IMR-90 (cell line): ENCODE data around the gene DCD. TPM values are rescaled to one million over a fixed set of nuclear protein-coding genes. Genes with fewer than 3 reads are reported as not detected.

Experiments used
- ATAC-seq: fragments of 200-7000 bp; cut with Tn5 transposase; 2 replicates; pipeline ENCODE4 v1.9.1; 2020; ENCODE audit warnings: low read depth, mild to moderate bottlenecking, moderate library complexity
- Bru-seq: library from RNA; stranded (reverse); fragments of 400-500 nt; gene quantifications from one replicate; lab custom pipeline; 2021; lab: Mats Ljungman, UMichigan
- BruChase-seq, 2 experiments: library from RNA; stranded (reverse); fragments of 400-500 nt; gene quantifications; one replicate each; lab custom pipeline; 2021; lab: Mats Ljungman, UMichigan
- BruUV-seq: library from RNA; stranded (reverse); fragments of 400-500 nt; replicated peaks from 2 replicates; lab custom pipeline; 2021; lab: Mats Ljungman, UMichigan
- CTCF ChIA-PET: fragments of 300-600 bp; formaldehyde crosslinking; extraction: SDS; loops from one replicate; lab custom pipeline; 2021; ENCODE audit warnings: antibody characterized with exemption; lab: Yijun Ruan, JAX
- POLR2A ChIA-PET: fragments of 300-600 bp; sonication (Branson Sonifier 250); formaldehyde crosslinking; loops from one replicate; lab custom pipeline; 2022; ENCODE audit warnings: antibody characterized with exemption; ENCODE audit not compliant: unreplicated experiment; lab: Charles Lee
- DNase-seq: peaks from one replicate; pipeline ENCODE4 v3.0.0; 2013
- H2AFZ ChIP-seq: replicated peaks from 2 replicates; pipeline ENCODE3; 2013; ENCODE audit warnings: low read length, mild to moderate bottlenecking; ENCODE audit not compliant: poor library complexity
- H2AK5ac ChIP-seq: 2 replicates; pipeline ENCODE4 v1.6.1; 2013; ENCODE audit warnings: low read depth, low read length, inconsistent platforms
- H2AK9ac ChIP-seq: replicated peaks from 2 replicates; pipeline ENCODE3; 2013; ENCODE audit warnings: mild to moderate bottlenecking, low read depth, low read length, moderate library complexity; ENCODE audit not compliant: poor library complexity
- H2BK120ac ChIP-seq: 2 replicates; pipeline ENCODE4 v1.6.1; 2013; ENCODE audit warnings: low read depth, low read length, inconsistent platforms
- H2BK15ac ChIP-seq: 3 replicates; pipeline ENCODE4 v1.6.1; 2013; ENCODE audit warnings: low read depth, low read length, inconsistent platforms
- H2BK20ac ChIP-seq: 2 replicates; pipeline ENCODE4 v1.6.1; 2013; ENCODE audit warnings: low read depth, mild to moderate bottlenecking, inconsistent platforms, low read length, moderate library complexity
- H2BK5ac ChIP-seq: 2 replicates; pipeline ENCODE4 v1.6.1; 2013; ENCODE audit warnings: mild to moderate bottlenecking, low read depth, low read length, inconsistent platforms; ENCODE audit not compliant: poor library complexity, severe bottlenecking
- H3K14ac ChIP-seq: replicated peaks from 2 replicates; pipeline ENCODE4 v1.6.1; 2013; ENCODE audit warnings: low read depth, low read length, inconsistent platforms
- H3K18ac ChIP-seq: 2 replicates; pipeline ENCODE4 v1.6.1; 2013; ENCODE audit warnings: low read depth, low read length, control low read depth
- H3K23ac ChIP-seq: 2 replicates; pipeline ENCODE4 v1.6.1; 2013; ENCODE audit warnings: low read depth, low read length, inconsistent platforms
- H3K27ac ChIP-seq: 2 replicates; pipeline ENCODE4 v1.5.1; 2013; ENCODE audit warnings: mild to moderate bottlenecking, control low read depth, low read length; ENCODE audit not compliant: insufficient read depth
- H3K27me3 ChIP-seq: 2 replicates; pipeline ENCODE4 v1.6.1; 2013; ENCODE audit warnings: low read length; ENCODE audit not compliant: control insufficient read depth, insufficient read depth
- H3K36me3 ChIP-seq: 2 replicates; pipeline ENCODE4 v1.6.1; 2013; ENCODE audit warnings: low read length, mixed read lengths; ENCODE audit not compliant: control insufficient read depth, insufficient read depth
- H3K4ac ChIP-seq: 2 replicates; pipeline ENCODE4 v1.6.1; 2013; ENCODE audit warnings: low read depth, low read length, inconsistent platforms
- H3K4me1 ChIP-seq: 2 replicates; pipeline ENCODE4 v1.6.1; 2013; ENCODE audit warnings: low read length, mixed read lengths; ENCODE audit not compliant: control insufficient read depth, insufficient read depth
- H3K4me2 ChIP-seq: 2 replicates; pipeline ENCODE4 v1.6.1; 2013; ENCODE audit warnings: low read depth, mild to moderate bottlenecking, control low read depth, low read length, moderate library complexity
- H3K4me3 ChIP-seq: 2 replicates; pipeline ENCODE4 v1.5.1; 2013; ENCODE audit warnings: low read depth, mild to moderate bottlenecking, control low read depth, low read length, moderate library complexity; ENCODE audit not compliant: insufficient read depth
- H3K56ac ChIP-seq: 2 replicates; pipeline ENCODE4 v1.6.1; 2013; ENCODE audit warnings: low read length, inconsistent platforms; ENCODE audit not compliant: insufficient read depth; ENCODE audit errors: extremely low read depth
- H3K79me1 ChIP-seq, 2 experiments: 2 replicates each; pipeline ENCODE4 v1.6.1; 2013; ENCODE audit warnings: low read length in 2 of 2, inconsistent platforms in 1 of 2, low read depth in 1 of 2
- H3K9ac ChIP-seq: 2 replicates; pipeline ENCODE4 v1.6.1; 2013; ENCODE audit warnings: low read depth, low read length, control low read depth
- H3K9me1 ChIP-seq: 2 replicates; pipeline ENCODE4 v1.6.1; 2013; ENCODE audit warnings: low read length, inconsistent platforms; ENCODE audit not compliant: insufficient read depth
- H3K9me3 ChIP-seq: 2 replicates; pipeline ENCODE4 v1.6.1; 2013; ENCODE audit warnings: low read length; ENCODE audit not compliant: control insufficient read depth, insufficient read depth
- H4K20me1 ChIP-seq: 2 replicates; pipeline ENCODE4 v1.6.1; 2013; ENCODE audit warnings: low read length, inconsistent platforms; ENCODE audit not compliant: insufficient read depth
- H4K5ac ChIP-seq: 2 replicates; pipeline ENCODE4 v1.6.1; 2013; ENCODE audit warnings: mild to moderate bottlenecking, low read depth, low read length, control low read depth
- H4K8ac ChIP-seq, 2 experiments: 2 replicates each; pipeline ENCODE4 v1.6.1; 2013; ENCODE audit warnings: low read depth in 2 of 2, low read length in 2 of 2, control low read depth in 1 of 2, inconsistent platforms in 1 of 2
- H4K91ac ChIP-seq: 2 replicates; pipeline ENCODE4 v1.6.1; 2013; ENCODE audit warnings: low read depth, low read length, inconsistent platforms; ENCODE audit not compliant: insufficient read depth
- BHLHE40 ChIP-seq: fragments of 150-350 bp; IDR thresholded peaks from 2 replicates; pipeline ENCODE4 v1.6.1; 2016; ENCODE audit warnings: mild to moderate bottlenecking, low read depth, low read length
- CEBPB ChIP-seq: IDR thresholded peaks from 2 replicates; pipeline ENCODE4 v1.6.1; 2012; ENCODE audit warnings: low read depth, low read length, improper control_type of control experiment
- CHD1 ChIP-seq: IDR thresholded peaks from 2 replicates; pipeline ENCODE4 v1.6.1; 2012; ENCODE audit warnings: low read depth, low read length, improper control_type of control experiment
- FOS ChIP-seq: fragments of 150-350 bp; IDR thresholded peaks from 2 replicates; pipeline ENCODE4 v1.6.1; 2016; ENCODE audit warnings: low read depth, low read length
- MAFK ChIP-seq: IDR thresholded peaks from 2 replicates; pipeline ENCODE4 v1.6.1; 2012; ENCODE audit warnings: low read depth, low read length, improper control_type of control experiment
- MAZ ChIP-seq: IDR thresholded peaks from 2 replicates; pipeline ENCODE4 v1.6.1; 2012; ENCODE audit warnings: low read depth, mild to moderate bottlenecking, low read length, improper control_type of control experiment, moderate library complexity, borderline replicate concordance
- MXI1 ChIP-seq: IDR thresholded peaks from 2 replicates; pipeline ENCODE4 v1.6.1; 2012; ENCODE audit warnings: low read depth, mild to moderate bottlenecking, low read length, moderate library complexity, borderline replicate concordance
- NFE2L2 ChIP-seq: fragments of 150-350 bp; IDR thresholded peaks from 2 replicates; pipeline ENCODE4 v1.6.1; 2016; ENCODE audit warnings: low read depth, mild to moderate bottlenecking, low read length
- POLR2A ChIP-seq: IDR thresholded peaks from 2 replicates; pipeline ENCODE4 v1.6.1; 2012; ENCODE audit warnings: mild to moderate bottlenecking, low read depth, low read length
- RAD21 ChIP-seq: IDR thresholded peaks from 2 replicates; pipeline ENCODE4 v1.6.1; 2012; ENCODE audit warnings: low read length, improper control_type of control experiment
- RCOR1 ChIP-seq: IDR thresholded peaks from 2 replicates; pipeline ENCODE4 v1.6.1; 2012; ENCODE audit warnings: mild to moderate bottlenecking, low read length, improper control_type of control experiment; ENCODE audit not compliant: insufficient replicate concordance
- RFX5 ChIP-seq: IDR thresholded peaks from 2 replicates; pipeline ENCODE4 v1.8.0; 2012; ENCODE audit warnings: low read depth, mild to moderate bottlenecking, low read length, moderate library complexity
- SMC3 ChIP-seq: fragments of 150-350 bp; IDR thresholded peaks from 2 replicates; pipeline ENCODE4 v1.6.1; 2016; ENCODE audit warnings: low read depth, mild to moderate bottlenecking, antibody characterized with exemption, low read length, moderate library complexity
- WGBS, 2 experiments: methylation state at CpG; one replicate each; pipeline versions ENCODE4 v1.1.5 to v1.1.7; 2013; ENCODE audit warnings: missing lambda C conversion rate in 2 of 2; ENCODE audit not compliant: insufficient read length in 1 of 2; ENCODE audit errors: extremely low coverage in 2 of 2; 5-methylcytosine and 5-hydroxymethylcytosine counted together
- dilution Hi-C: fragments of 300-500 bp; cut with HindIII; formaldehyde crosslinking; loops from one replicate; pipeline ENCODE4 v1.14.3; 2018; ENCODE audit warnings: low sequenced_read_pairs; ENCODE audit not compliant: unreplicated experiment
- in situ Hi-C: fragments of 300-500 bp; cut with MboI; formaldehyde crosslinking; loops from 3 replicates; pipeline ENCODE4 v1.14.3; 2019; ENCODE audit warnings: low sequenced_read_pairs, inconsistent platforms, mixed read lengths
- intact Hi-C: fragments of 100-400 bp; cut with micrococcal nuclease; formaldehyde crosslinking; loops from 2 replicates; pipeline ENCODE4 v1.10.0; 2022
- long read RNA-seq: library from polyadenylated mRNA; unstranded; transcript quantifications from one replicate; pipeline ENCODE4 v2.0.0, GENCODE V29; 2021; ENCODE audit not compliant: unreplicated experiment
- polyA plus RNA-seq, 3 experiments: library from polyadenylated mRNA; depleted of rRNA; stranded (reverse); fragments of >200 nt; gene quantifications; 2 replicates each; pipeline ENCODE4 v1.2.3, GENCODE V29; 2012; ENCODE audit warnings: low replicate concordance in 1 of 3
- total RNA-seq: library from RNA; depleted of rRNA; stranded (reverse); fragments of >200 nt; gene quantifications from 2 replicates; pipeline ENCODE4 v1.2.3, GENCODE V29; 2012; rRNA removed
- TF ChIP-seq, protein P1 (sequence below): conservative IDR thresholded peaks from 2 replicates; pipeline ENCODE4 v1.5.1; 2012; ENCODE audit warnings: mild to moderate bottlenecking, low read depth, low read length, improper control_type of control experiment
- TF ChIP-seq, protein P2 (sequence below): fragments of 150-350 bp; IDR thresholded peaks from 2 replicates; pipeline ENCODE4 v1.6.1; 2017; ENCODE audit warnings: mild to moderate bottlenecking, antibody characterized with exemption, low read length, low read depth
- TF ChIP-seq, protein P3 (sequence below): fragments of 150-350 bp; IDR thresholded peaks from 2 replicates; pipeline ENCODE4 v1.6.1; 2016; ENCODE audit warnings: low read depth, mild to moderate bottlenecking, low read length, moderate library complexity, borderline replicate concordance

Gene DCD, protein sequence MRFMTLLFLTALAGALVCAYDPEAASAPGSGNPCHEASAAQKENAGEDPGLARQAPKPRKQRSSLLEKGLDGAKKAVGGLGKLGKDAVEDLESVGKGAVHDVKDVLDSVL
- not detected in 2 replicates for total RNA-seq
- not detected in 2 replicates for polyA plus RNA-seq (2012; rRNA removed)
- polyA plus RNA-seq (2012; cell fraction: cytosol; rRNA removed): not detected in 2 replicates
- polyA plus RNA-seq (2012; cell fraction: nucleus; rRNA removed; ENCODE audit: low replicate concordance): not detected in 2 replicates
- Bru-seq, nascent RNA: not detected
- not detected for BruChase-seq, experiment 1, labeled RNA remaining after a 6-hour chase
- not detected for BruChase-seq, experiment 2, labeled RNA remaining after a 2-hour chase
- long read RNA-seq: 0 reads

DNA sequence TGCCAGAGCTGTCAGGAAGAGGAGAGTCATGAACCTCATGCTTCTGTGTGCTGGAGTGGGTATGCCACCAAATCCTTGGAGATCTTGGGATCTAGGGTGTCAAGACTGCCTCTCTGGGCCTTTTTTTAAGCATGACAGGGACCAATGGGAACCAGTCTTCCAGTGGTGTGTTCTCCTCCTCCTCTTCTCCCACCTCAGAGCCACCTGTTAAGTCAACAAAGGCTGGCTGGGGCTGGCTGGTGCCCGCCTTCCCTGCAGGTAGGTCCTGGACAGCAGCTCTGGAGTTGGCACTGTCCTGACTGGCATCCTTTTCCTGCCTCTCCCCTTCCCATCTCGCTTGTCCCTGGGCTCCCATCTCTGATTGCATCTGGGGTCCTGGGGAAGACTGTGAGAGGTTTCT, at the start of gene DCD:
TSS of gene DCD (minus strand) at position 101 of the 400 bp plus-strand sequence. CDS start at position 39, 62 bp downstream.
- no peak within 1 kb of the TSS for H3K9ac ChIP-seq
- dilution Hi-C loops: no loop called here
- H2BK15ac ChIP-seq: no peak within 1 kb of the TSS
- no peak within 1 kb of the TSS for H4K5ac ChIP-seq
- no peaks in the 10 kb centered on the region for H4K20me1 ChIP-seq
- H3K79me1 ChIP-seq: no peaks in the 10 kb centered on the region
- POLR2A ChIA-PET: no interaction called here
- H2BK5ac ChIP-seq: no peak within 1 kb of the TSS
- no peak within 1 kb of the TSS for H2BK120ac ChIP-seq
- no peaks in the 10 kb centered on the region for H3K4me1 ChIP-seq
- no peak within 1 kb of the TSS for H3K27ac ChIP-seq
- no peaks in the 10 kb centered on the region for H3K9me1 ChIP-seq
- CTCF ChIA-PET: no interaction called here
- H2AK9ac ChIP-seq: no peak within 1 kb of the TSS
- no peak within 1 kb of the TSS for H3K56ac ChIP-seq
- no peaks in the 10 kb centered on the region for H3K9me3 ChIP-seq
- no peak within 1 kb of the TSS for H2BK20ac ChIP-seq
- intact Hi-C loops: no loop called here
- peaks cover 6% of the 10 kb centered on the region for H3K27me3 ChIP-seq
- H3K4me3 ChIP-seq: no peak within 1 kb of the TSS
- H2AK5ac ChIP-seq: no peak within 1 kb of the TSS
- no peak within 1 kb of the TSS for H2AFZ ChIP-seq
- in situ Hi-C loops: no loop called here
- TF ChIP-seq RFX5 (no peak), NFE2L2 (no peak), RCOR1 (no peak), CHD1 (no peak), POLR2A (no peak), SMC3 (no peak), MXI1 (no peak), MAZ (no peak), CEBPB (no peak), FOS (no peak), BHLHE40 (no peak), RAD21 (no peak), MAFK (no peak)
- TF ChIP-seq, protein P1, sequence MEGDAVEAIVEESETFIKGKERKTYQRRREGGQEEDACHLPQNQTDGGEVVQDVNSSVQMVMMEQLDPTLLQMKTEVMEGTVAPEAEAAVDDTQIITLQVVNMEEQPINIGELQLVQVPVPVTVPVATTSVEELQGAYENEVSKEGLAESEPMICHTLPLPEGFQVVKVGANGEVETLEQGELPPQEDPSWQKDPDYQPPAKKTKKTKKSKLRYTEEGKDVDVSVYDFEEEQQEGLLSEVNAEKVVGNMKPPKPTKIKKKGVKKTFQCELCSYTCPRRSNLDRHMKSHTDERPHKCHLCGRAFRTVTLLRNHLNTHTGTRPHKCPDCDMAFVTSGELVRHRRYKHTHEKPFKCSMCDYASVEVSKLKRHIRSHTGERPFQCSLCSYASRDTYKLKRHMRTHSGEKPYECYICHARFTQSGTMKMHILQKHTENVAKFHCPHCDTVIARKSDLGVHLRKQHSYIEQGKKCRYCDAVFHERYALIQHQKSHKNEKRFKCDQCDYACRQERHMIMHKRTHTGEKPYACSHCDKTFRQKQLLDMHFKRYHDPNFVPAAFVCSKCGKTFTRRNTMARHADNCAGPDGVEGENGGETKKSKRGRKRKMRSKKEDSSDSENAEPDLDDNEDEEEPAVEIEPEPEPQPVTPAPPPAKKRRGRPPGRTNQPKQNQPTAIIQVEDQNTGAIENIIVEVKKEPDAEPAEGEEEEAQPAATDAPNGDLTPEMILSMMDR: no peak
- TF ChIP-seq, protein P2, sequence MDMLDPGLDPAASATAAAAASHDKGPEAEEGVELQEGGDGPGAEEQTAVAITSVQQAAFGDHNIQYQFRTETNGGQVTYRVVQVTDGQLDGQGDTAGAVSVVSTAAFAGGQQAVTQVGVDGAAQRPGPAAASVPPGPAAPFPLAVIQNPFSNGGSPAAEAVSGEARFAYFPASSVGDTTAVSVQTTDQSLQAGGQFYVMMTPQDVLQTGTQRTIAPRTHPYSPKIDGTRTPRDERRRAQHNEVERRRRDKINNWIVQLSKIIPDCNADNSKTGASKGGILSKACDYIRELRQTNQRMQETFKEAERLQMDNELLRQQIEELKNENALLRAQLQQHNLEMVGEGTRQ: no peak
- TF ChIP-seq, protein P3, sequence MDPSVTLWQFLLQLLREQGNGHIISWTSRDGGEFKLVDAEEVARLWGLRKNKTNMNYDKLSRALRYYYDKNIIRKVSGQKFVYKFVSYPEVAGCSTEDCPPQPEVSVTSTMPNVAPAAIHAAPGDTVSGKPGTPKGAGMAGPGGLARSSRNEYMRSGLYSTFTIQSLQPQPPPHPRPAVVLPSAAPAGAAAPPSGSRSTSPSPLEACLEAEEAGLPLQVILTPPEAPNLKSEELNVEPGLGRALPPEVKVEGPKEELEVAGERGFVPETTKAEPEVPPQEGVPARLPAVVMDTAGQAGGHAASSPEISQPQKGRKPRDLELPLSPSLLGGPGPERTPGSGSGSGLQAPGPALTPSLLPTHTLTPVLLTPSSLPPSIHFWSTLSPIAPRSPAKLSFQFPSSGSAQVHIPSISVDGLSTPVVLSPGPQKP: no peak
- WGBS, 2 experiments: no CpG with 5 or more reads among the region's 2 CpGs
- BruUV-seq: no TSS peak
- H3K36me3 ChIP-seq: no peaks in the 10 kb centered on the region
- DNase-seq: no peak
- H3K14ac ChIP-seq: no peak within 1 kb of the TSS
- H3K18ac ChIP-seq: no peak within 1 kb of the TSS
- H4K91ac ChIP-seq: no peak within 1 kb of the TSS
- H4K8ac ChIP-seq: no peak within 1 kb of the TSS
- H3K4ac ChIP-seq: no peak within 1 kb of the TSS
- no peak within 1 kb of the TSS for H3K4me2 ChIP-seq
- H3K23ac ChIP-seq: no peak within 1 kb of the TSS
- ATAC-seq: no peak
